Prostate gland (tissue), 2 donors: Measurements from ENCODE around the gene XPO6. TPM values are rescaled to one million over a fixed set of nuclear protein-coding genes. Genes with fewer than 3 reads are reported as not detected.
"Not testable (repeated sequence)": the region's sequence is repeated elsewhere in the genome, so short reads cannot be mapped to it uniquely, and the experiment has no call there.

ENCODE experiments used
- DNase-seq: peaks from one replicate; pipeline ENCODE4 v3.0.0-alpha.2; 2019; ENCODE audit warnings: low spot score
- H3K27ac ChIP-seq, 2 donors: fragments of 200-600 bp; sonication (generic); 2 replicates each; pipeline ENCODE4 v1.5.1; 2017 to 2019
- H3K27me3 ChIP-seq: fragments of 200-600 bp; sonication (generic); replicated peaks from 2 replicates; pipeline ENCODE4 v1.5.1; 2019; ENCODE audit not compliant: insufficient read depth
- H3K36me3 ChIP-seq, 2 donors: fragments of 200-600 bp; sonication (generic); 1 replicate in 1 of 2; 2 replicates in 1 of 2; pipeline versions ENCODE4 v1.5.1 to v1.8.1; 2017 to 2019
- H3K4me1 ChIP-seq: fragments of 200-600 bp; sonication (generic); replicated peaks from 2 replicates; pipeline ENCODE4 v1.5.1; 2019
- H3K4me3 ChIP-seq, 2 donors: fragments of 200-600 bp; sonication (generic); 2 replicates each; pipeline ENCODE4 v1.5.1; 2017 to 2019
- H3K9me3 ChIP-seq: fragments of 200-600 bp; sonication (generic); 2 replicates; pipeline ENCODE4 v1.5.1; 2017
- POLR2A ChIP-seq: fragments of 450-650 bp; IDR thresholded peaks from one replicate; pipeline ENCODE4 v1.6.1; 2016; ENCODE audit warnings: antibody characterized with exemption, mild to moderate bottlenecking
- POLR2AphosphoS5 ChIP-seq: sonication (generic); formaldehyde crosslinking; IDR thresholded peaks from one replicate; pipeline ENCODE4 v1.6.1; 2017; ENCODE audit warnings: antibody characterized with exemption
- WGBS: methylation state at CpG from one replicate; pipeline ENCODE4 v1.1.5; 2018; 5-methylcytosine and 5-hydroxymethylcytosine counted together
- intact Hi-C: fragments of 100-400 bp; cut with DNase I; formaldehyde crosslinking; loops from one replicate; pipeline ENCODE4 v1.14.2; 2022
- total RNA-seq, 2 donors: library from RNA; depleted of rRNA; stranded (reverse); fragments of >200 nt; gene quantifications; one replicate each; pipeline ENCODE4 v1.1.0, GENCODE V29; 2016
- TF ChIP-seq, protein P1 (sequence below), 4 experiments: fragments of 200-600 bp in 2 of 4; fragments of 450-650 bp in 2 of 4; sonication (generic) in 2 of 4; IDR thresholded peaks; 1 replicate in 3 of 4; 2 replicates in 1 of 4; pipeline ENCODE4 v1.5.1; 2016 to 2019; ENCODE audit warnings: antibody characterized with exemption in 4 of 4, mild to moderate bottlenecking in 2 of 4, moderate library complexity in 2 of 4

The XPO6 gene
- total RNA-seq, 2 donors from 2014 or later: 51.1 to 145 TPM

DNA sequence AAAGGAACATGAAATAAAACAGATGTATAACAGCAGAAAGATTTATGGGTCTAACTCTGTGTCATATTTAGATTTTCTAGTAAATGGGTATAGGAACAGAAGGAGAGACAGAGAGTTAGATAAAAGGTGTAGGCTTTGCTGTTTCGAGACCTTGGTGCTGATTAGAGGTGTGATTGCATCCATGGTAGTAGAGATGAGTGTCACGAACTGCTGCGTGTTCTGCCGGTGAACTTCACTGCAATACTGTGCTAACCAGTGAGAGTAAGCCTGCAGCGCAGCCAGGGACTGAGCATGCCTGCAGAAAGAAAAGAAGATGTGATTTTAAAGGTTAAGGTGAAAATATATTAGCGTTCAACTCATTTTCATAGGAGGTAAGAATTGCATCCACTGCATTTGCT lies 94.6 kb downstream of the XPO6 start:
- Histone ChIP-seq H3K4me3 (no peak overlapping the region), H3K4me1 (no peaks in the 10 kb centered on the region), H3K27ac (no peak overlapping the region), H3K9me3 (no peaks in the 10 kb centered on the region), H3K27me3 (no peaks in the 10 kb centered on the region), H3K36me3 (peaks cover 0 to 5% of the 10 kb centered on the region in 2 donors)
- no peak for DNase-seq
- intact Hi-C loops: no loop called here
- WGBS: 95% methylated on average over 6 of the region's 6 CpGs
- TF ChIP-seq, protein P1, sequence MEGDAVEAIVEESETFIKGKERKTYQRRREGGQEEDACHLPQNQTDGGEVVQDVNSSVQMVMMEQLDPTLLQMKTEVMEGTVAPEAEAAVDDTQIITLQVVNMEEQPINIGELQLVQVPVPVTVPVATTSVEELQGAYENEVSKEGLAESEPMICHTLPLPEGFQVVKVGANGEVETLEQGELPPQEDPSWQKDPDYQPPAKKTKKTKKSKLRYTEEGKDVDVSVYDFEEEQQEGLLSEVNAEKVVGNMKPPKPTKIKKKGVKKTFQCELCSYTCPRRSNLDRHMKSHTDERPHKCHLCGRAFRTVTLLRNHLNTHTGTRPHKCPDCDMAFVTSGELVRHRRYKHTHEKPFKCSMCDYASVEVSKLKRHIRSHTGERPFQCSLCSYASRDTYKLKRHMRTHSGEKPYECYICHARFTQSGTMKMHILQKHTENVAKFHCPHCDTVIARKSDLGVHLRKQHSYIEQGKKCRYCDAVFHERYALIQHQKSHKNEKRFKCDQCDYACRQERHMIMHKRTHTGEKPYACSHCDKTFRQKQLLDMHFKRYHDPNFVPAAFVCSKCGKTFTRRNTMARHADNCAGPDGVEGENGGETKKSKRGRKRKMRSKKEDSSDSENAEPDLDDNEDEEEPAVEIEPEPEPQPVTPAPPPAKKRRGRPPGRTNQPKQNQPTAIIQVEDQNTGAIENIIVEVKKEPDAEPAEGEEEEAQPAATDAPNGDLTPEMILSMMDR (IDR thresholded peaks at IDR 0.05): no peak
- TF ChIP-seq POLR2AphosphoS5 (no peak), POLR2A (no peak)

DNA sequence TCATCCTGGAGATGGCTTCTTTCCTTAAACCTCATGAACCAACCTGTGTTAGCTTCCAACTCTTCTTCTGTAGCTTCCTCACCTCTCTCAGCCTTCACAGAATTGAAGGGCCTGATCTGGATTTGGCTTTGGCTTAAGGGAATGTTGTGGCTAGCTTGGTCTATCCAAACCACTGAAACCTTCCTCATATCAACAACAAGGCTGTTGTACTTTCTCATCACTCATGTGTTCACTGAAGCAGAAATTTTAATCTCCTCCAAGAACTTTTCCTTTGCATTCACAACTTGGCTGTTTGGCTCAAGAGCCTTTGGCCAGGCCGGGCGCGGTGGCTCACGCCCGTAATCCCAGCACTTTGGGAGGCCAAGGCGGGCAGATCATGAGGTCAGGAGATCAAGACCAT lies 95.9 kb downstream of the XPO6 start:
- H3K4me3 ChIP-seq, H3K4me1 ChIP-seq, H3K27me3 ChIP-seq, intact Hi-C loops, H3K9me3 ChIP-seq, DNase-seq, H3K27ac ChIP-seq, H3K36me3 ChIP-seq: not testable (repeated sequence)
- WGBS: 96% methylated on average over 6 of the region's 6 CpGs

DNA sequence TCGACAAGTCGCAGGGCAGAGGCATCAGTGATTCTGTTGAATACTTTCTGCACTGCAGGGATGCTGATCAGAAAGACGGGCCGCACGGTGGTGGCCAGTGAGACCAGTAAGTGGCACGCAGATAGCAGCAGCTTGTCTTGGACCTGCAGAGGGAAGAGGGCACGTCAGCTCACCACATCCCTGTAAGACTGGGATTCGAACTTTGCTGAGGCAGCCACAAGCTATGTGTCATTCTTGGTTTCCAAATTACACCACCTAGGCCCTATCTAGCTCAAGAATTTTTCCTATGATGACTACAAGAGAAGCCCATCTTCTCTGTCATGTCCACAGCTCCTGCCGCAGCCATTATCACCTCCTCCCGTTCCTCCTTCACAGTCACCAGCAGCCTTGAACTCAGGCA lies 98.9 kb downstream of the XPO6 start:
- Histone ChIP-seq H3K9me3 (no peaks in the 10 kb centered on the region), H3K36me3 (peaks cover 0 to 5% of the 10 kb centered on the region in 2 donors), H3K4me3 (no peak overlapping the region), H3K4me1 (no peaks in the 10 kb centered on the region), H3K27ac (no peak overlapping the region), H3K27me3 (no peaks in the 10 kb centered on the region)
- TF ChIP-seq, protein P1 (IDR thresholded peaks at IDR 0.05): no peak
- TF ChIP-seq POLR2AphosphoS5: no peak
- no peak for TF ChIP-seq POLR2A
- intact Hi-C loops: no loop called here
- WGBS: 94% methylated on average over 10 of the region's 10 CpGs
- no peak for DNase-seq

DNA sequence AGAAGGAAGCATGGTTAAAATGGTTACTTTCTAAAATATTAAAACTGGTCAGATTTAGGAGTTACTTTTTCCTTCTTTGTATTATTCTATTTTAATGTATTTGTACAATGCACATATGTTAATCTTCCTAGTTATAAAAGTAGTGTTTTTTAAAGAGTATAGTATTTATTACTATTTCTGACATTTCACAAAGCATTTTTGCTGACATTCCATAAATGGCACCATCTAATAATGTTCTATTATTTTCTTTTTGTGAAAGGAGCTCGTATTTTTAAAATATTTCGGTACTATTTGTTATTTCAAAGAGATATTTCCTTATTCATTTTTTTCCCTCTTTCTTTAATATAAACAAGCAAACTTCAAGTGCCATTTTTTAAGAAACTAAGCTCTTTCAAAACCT lies 100.8 kb downstream of the XPO6 start:
- no peak overlapping the region for H3K4me3 ChIP-seq
- H3K36me3 ChIP-seq: peaks cover 0 to 4% of the 10 kb centered on the region in 2 donors
- H3K27ac ChIP-seq: no peak overlapping the region
- DNase-seq: no peak
- no peaks in the 10 kb centered on the region for H3K9me3 ChIP-seq
- WGBS: 89% methylated on average over 2 of the region's 2 CpGs
- TF ChIP-seq POLR2A (no peak), POLR2AphosphoS5 (no peak)
- TF ChIP-seq, protein P1 (IDR thresholded peaks at IDR 0.05): no peak
- no peaks in the 10 kb centered on the region for H3K4me1 ChIP-seq
- intact Hi-C loops: no loop called here
- H3K27me3 ChIP-seq: no peaks in the 10 kb centered on the region

DNA sequence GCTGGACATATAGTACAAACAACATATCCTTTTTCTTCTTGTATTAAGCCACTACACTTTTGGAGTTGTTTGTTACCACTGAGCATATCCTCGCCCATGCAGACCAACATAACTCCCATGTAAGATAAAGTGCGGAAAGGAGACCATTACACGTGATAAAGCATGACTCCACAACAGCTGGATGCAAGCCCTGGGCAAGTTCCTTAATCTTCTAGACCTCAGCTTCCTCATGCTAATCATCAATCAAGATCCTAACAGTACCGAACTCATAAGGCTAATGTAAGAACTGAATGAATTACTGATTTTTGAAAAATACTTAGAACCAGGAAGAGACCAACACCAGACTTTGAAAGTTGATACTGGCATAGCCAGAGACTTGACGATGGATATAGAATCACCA lies 101.3 kb downstream of the XPO6 start:
- peaks cover 0 to 6% of the 10 kb centered on the region in 2 donors for H3K36me3 ChIP-seq
- TF ChIP-seq, protein P1 (IDR thresholded peaks at IDR 0.05): no peak
- no peak for TF ChIP-seq POLR2A
- no peak for TF ChIP-seq POLR2AphosphoS5

More for the DNA sequence above, 101.3 kb downstream of the XPO6 start:
- WGBS: 85% methylated on average over 5 of the region's 5 CpGs
- H3K9me3 ChIP-seq: no peaks in the 10 kb centered on the region
- no peaks in the 10 kb centered on the region for H3K4me1 ChIP-seq
- no peaks in the 10 kb centered on the region for H3K27me3 ChIP-seq
- H3K27ac ChIP-seq: no peak overlapping the region
- intact Hi-C loops: no loop called here
- no peak for DNase-seq
- H3K4me3 ChIP-seq: no peak overlapping the region
